Left lung (tissue), 10 donors: Measurements from ENCODE around the gene STK25. TPM values are rescaled to one million over a fixed set of nuclear protein-coding genes. Genes with fewer than 3 reads are reported as not detected.

ENCODE experiments used
- ATAC-seq: fragments of 200-7000 bp; cut with Tn5 transposase; one replicate; pipeline ENCODE4 v1.9.1; 2020; ENCODE audit warnings: moderate library complexity
- DNase-seq, 4 donors: peaks; one replicate each; pipeline ENCODE4 v3.0.0-alpha.2; 2013 to 2020
- H3K27ac ChIP-seq, 2 donors: fragments of 200-600 bp; sonication (generic) in 1 of 2; one replicate each; pipeline versions ENCODE4 v1.5.0 to v1.8.0; 2020 to 2021
- H3K27me3 ChIP-seq, 2 donors: fragments of 200-600 bp; sonication (generic) in 1 of 2; one replicate each; pipeline versions ENCODE4 v1.5.0 to v1.8.0; 2020 to 2021
- H3K36me3 ChIP-seq, 2 donors: fragments of 200-600 bp; sonication (generic) in 1 of 2; one replicate each; pipeline versions ENCODE4 v1.5.0 to v1.8.0; 2020 to 2021
- H3K4me1 ChIP-seq, 2 donors: fragments of 200-600 bp; one replicate each; pipeline ENCODE4 v1.8.0; 2021
- H3K4me3 ChIP-seq, 2 donors: fragments of 200-600 bp; sonication (generic) in 1 of 2; one replicate each; pipeline versions ENCODE4 v1.5.0 to v1.8.0; 2020 to 2021; ENCODE audit warnings: mild to moderate bottlenecking in 1 of 2
- H3K9me3 ChIP-seq, 2 donors: fragments of 200-600 bp; sonication (generic) in 1 of 2; one replicate each; pipeline versions ENCODE4 v1.5.0 to v1.8.0; 2020 to 2021
- CTCF ChIP-seq, 2 donors: fragments of 200-600 bp; sonication (generic) in 1 of 2; IDR thresholded peaks; one replicate each; pipeline versions ENCODE4 v1.5.0 to v1.8.0; 2021; ENCODE audit warnings: antibody characterized with exemption in 2 of 2
- intact Hi-C, 2 donors: fragments of 100-400 bp; cut with DNase I; formaldehyde crosslinking; loops; one replicate each; pipeline versions ENCODE4 v1.11.2 to v1.14.2; 2022
- polyA plus RNA-seq, 6 donors: library from polyadenylated mRNA; unstranded; fragments of 120-200 nt; gene quantifications; one replicate each; pipeline ENCODE4 v1.2.1, GENCODE V29; 2013; ENCODE audit not compliant: insufficient read length in 6 of 6
- total RNA-seq, 2 donors: library from RNA; stranded (reverse); fragmentation: NEBNext Ultra II Directional; extraction: Animal tissue kit (Norgen Biotek cat#: 25700); gene quantifications; one replicate each; pipeline ENCODE4 v1.2.1, GENCODE V29; 2021
- donor health status: DM: no; HTN: yes; CAD: no.
- donor health status: DM: no; HTN: no; CAD: no.

The STK25 gene
- total and polyA plus RNA-seq, 8 donors: 125 to 237 (median 193) TPM

- no peaks in the 10 kb centered on the region for H3K9me3 ChIP-seq
- H3K36me3 ChIP-seq: peaks cover 0 to 13% of the 10 kb centered on the region in 2 donors
- no peaks in the 10 kb centered on the region for H3K4me1 ChIP-seq
- DNase-seq: no peak
- H3K4me3 ChIP-seq: no peak overlapping the region
- ATAC-seq: no peak
- no peak for TF ChIP-seq CTCF (IDR thresholded peaks at IDR 0.05)
- intact Hi-C loops: no loop called here
- H3K27me3 ChIP-seq: no peaks in the 10 kb centered on the region
- H3K27ac ChIP-seq: no peak overlapping the region
These were observed 19.3 kb downstream of the STK25 start for GRCh38 chr2:241489088-241489487.

GRCh38 chr2:241485172-241485911 lies 23.0 kb downstream of the STK25 start:
- H3K27me3 ChIP-seq: no peaks in the 10 kb centered on the region
- TF ChIP-seq CTCF (IDR thresholded peaks at IDR 0.05): no peak
- intact Hi-C loops: no loop called here
- H3K36me3 ChIP-seq: no peaks in the 10 kb centered on the region
- ATAC-seq (no peak), DNase-seq (no peak)
- H3K4me3 ChIP-seq: no peak overlapping the region
- no peaks in the 10 kb centered on the region for H3K9me3 ChIP-seq
- no peak overlapping the region for H3K27ac ChIP-seq
- no peaks in the 10 kb centered on the region for H3K4me1 ChIP-seq

GRCh38 chr2:241483305-241483704 lies 25.1 kb downstream of the STK25 start:
- Histone ChIP-seq H3K36me3 (peaks cover 0 to 9% of the 10 kb centered on the region in 2 donors), H3K4me1 (no peaks in the 10 kb centered on the region), H3K9me3 (no peaks in the 10 kb centered on the region), H3K27me3 (no peaks in the 10 kb centered on the region), H3K27ac (no peak overlapping the region), H3K4me3 (no peak overlapping the region)
- ATAC-seq (no peak), DNase-seq (no peak)
- intact Hi-C loops: no loop called here
- TF ChIP-seq CTCF (IDR thresholded peaks at IDR 0.05): no peak

- Histone ChIP-seq H3K27ac (no peak overlapping the region), H3K36me3 (peaks cover 0 to 9% of the 10 kb centered on the region in 2 donors), H3K27me3 (no peaks in the 10 kb centered on the region), H3K9me3 (no peaks in the 10 kb centered on the region), H3K4me3 (no peak overlapping the region), H3K4me1 (no peaks in the 10 kb centered on the region)
- ATAC-seq: no peak
- no peak for DNase-seq
- intact Hi-C loops: no loop called here
- TF ChIP-seq CTCF (IDR thresholded peaks at IDR 0.05): no peak
These were observed 26.0 kb downstream of the STK25 start for GRCh38 chr2:241482126-241482955.

GRCh38 chr2:241481687-241482086 lies 26.7 kb downstream of the STK25 start:
- TF ChIP-seq CTCF (IDR thresholded peaks at IDR 0.05): no peak
- intact Hi-C loops: no loop called here
- H3K4me3 ChIP-seq: no peak overlapping the region

More at GRCh38 chr2:241481687-241482086, 26.7 kb downstream of the STK25 start:
- Histone ChIP-seq H3K4me1 (no peaks in the 10 kb centered on the region), H3K27ac (no peak overlapping the region), H3K27me3 (no peaks in the 10 kb centered on the region), H3K36me3 (peaks cover 0 to 9% of the 10 kb centered on the region in 2 donors), H3K9me3 (no peaks in the 10 kb centered on the region)
- DNase-seq (no peak), ATAC-seq (no peak)
